ENCODE data around the gene PCSK5.

Gene PCSK5

GRCh38 chr9:76366275-76366674 lies 475.8 kb downstream of the PCSK5 start:
- in situ Hi-C loops (cut with MboI; ENCODE audit: low sequenced_read_pairs, unreplicated experiment): no loop called here
- TF ChIP-seq CTCF (IDR thresholded peaks at IDR 0.05; ENCODE audit: borderline replicate concordance, control extremely low read depth, extremely low read depth, insufficient read depth, missing control alignments): no peak
- DNase-seq (ENCODE audit: low spot score): no peak

GRCh38 chr9:76369583-76369982 lies 479.1 kb downstream of the PCSK5 start:
- no peak for DNase-seq (ENCODE audit: low spot score)
- TF ChIP-seq CTCF (IDR thresholded peaks at IDR 0.05; ENCODE audit: borderline replicate concordance, control extremely low read depth, extremely low read depth, insufficient read depth, missing control alignments): no peak
- in situ Hi-C loops (cut with MboI; ENCODE audit: low sequenced_read_pairs, unreplicated experiment): no loop called here

GRCh38 chr9:76370396-76371023 lies 480.0 kb downstream of the PCSK5 start:
- no peak for DNase-seq (ENCODE audit: low spot score)
- no peak for TF ChIP-seq CTCF (IDR thresholded peaks at IDR 0.05; ENCODE audit: borderline replicate concordance, control extremely low read depth, extremely low read depth, insufficient read depth, missing control alignments)
- in situ Hi-C loops (cut with MboI; ENCODE audit: low sequenced_read_pairs, unreplicated experiment): no loop called here

- no peak for DNase-seq (ENCODE audit: low spot score)
- in situ Hi-C loops (cut with MboI; ENCODE audit: low sequenced_read_pairs, unreplicated experiment): no loop called here
- TF ChIP-seq CTCF (IDR thresholded peaks at IDR 0.05; ENCODE audit: borderline replicate concordance, control extremely low read depth, extremely low read depth, insufficient read depth, missing control alignments): no peak
Measured at GRCh38 chr9:76371901-76372300, 481.4 kb downstream of the PCSK5 start.

- no peak for TF ChIP-seq CTCF (IDR thresholded peaks at IDR 0.05; ENCODE audit: borderline replicate concordance, control extremely low read depth, extremely low read depth, insufficient read depth, missing control alignments)
- no peak for DNase-seq (ENCODE audit: low spot score)
- in situ Hi-C loops (cut with MboI; ENCODE audit: low sequenced_read_pairs, unreplicated experiment): no loop called here
Measured at GRCh38 chr9:76372336-76372735, 481.9 kb downstream of the PCSK5 start.

GRCh38 chr9:76373173-76373783 lies 482.8 kb downstream of the PCSK5 start:
- no peak for DNase-seq (ENCODE audit: low spot score)
- TF ChIP-seq CTCF (IDR thresholded peaks at IDR 0.05; ENCODE audit: borderline replicate concordance, control extremely low read depth, extremely low read depth, insufficient read depth, missing control alignments): no peak
- in situ Hi-C loops (cut with MboI; ENCODE audit: low sequenced_read_pairs, unreplicated experiment): no loop called here

Measured in GM13976 (cell line).